GM18517 (cell line): ENCODE results near the gene MLST8.
A peak's percentile ranks its signal among the peaks of the same experiment; 100 is the strongest.

Experiments
- ATAC-seq: cut with Tn5 transposase; IDR thresholded peaks from one replicate; pipeline ENCODE4 v1.9.1; 2021; ENCODE audit warnings: mild to moderate bottlenecking, moderate library complexity; ENCODE audit not compliant: unreplicated experiment

Gene MLST8, protein sequence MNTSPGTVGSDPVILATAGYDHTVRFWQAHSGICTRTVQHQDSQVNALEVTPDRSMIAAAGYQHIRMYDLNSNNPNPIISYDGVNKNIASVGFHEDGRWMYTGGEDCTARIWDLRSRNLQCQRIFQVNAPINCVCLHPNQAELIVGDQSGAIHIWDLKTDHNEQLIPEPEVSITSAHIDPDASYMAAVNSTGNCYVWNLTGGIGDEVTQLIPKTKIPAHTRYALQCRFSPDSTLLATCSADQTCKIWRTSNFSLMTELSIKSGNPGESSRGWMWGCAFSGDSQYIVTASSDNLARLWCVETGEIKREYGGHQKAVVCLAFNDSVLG

DNA sequence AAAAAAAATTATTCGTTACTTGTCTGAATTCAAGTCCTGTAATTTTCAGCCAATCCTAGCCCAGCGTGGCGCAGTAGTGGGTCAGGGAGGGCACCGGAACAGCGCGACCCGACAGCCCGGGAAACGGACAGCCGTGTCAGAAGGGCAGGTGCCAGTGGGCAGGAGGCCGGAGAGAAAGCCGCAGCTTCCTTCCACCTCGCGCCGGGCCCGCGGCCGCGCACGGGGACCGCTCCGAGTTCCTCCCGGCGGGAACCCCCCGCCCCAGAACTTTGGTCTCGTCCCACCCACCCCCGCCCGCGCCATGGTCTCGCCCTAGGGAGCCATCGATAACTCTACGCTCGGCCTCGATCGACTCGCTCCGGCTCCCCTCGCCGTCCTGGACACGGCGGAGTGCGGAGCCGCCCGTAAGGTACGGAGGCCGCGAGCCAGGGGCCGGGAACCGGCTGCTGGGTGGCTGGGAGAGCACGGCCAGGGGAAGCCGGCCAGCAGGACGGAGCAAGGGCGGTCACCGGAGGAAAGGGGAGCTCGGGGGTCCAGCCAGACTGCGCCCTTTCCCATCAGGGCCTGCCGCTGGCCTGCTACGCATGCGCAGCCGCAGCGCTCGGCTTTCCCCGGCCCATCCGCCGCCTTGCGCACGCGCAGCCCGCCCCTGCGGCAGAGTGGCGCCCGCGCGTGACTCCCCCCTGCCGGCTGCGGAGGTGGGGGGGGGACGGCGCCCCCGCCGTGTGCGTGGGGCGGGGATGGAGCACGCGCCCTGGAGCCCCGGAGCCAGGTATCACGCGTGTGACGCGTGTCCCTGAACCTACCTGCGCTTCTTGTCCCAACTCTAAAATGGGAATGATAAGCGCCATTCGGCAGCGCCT, at the start of gene MLST8:
Gene MLST8, plus strand, starts transcription at position 351 of the 863 bp plus-strand sequence. CDS start 632 bp downstream, outside the sequence.
- peak; percentile 71 for ATAC-seq

DNA sequence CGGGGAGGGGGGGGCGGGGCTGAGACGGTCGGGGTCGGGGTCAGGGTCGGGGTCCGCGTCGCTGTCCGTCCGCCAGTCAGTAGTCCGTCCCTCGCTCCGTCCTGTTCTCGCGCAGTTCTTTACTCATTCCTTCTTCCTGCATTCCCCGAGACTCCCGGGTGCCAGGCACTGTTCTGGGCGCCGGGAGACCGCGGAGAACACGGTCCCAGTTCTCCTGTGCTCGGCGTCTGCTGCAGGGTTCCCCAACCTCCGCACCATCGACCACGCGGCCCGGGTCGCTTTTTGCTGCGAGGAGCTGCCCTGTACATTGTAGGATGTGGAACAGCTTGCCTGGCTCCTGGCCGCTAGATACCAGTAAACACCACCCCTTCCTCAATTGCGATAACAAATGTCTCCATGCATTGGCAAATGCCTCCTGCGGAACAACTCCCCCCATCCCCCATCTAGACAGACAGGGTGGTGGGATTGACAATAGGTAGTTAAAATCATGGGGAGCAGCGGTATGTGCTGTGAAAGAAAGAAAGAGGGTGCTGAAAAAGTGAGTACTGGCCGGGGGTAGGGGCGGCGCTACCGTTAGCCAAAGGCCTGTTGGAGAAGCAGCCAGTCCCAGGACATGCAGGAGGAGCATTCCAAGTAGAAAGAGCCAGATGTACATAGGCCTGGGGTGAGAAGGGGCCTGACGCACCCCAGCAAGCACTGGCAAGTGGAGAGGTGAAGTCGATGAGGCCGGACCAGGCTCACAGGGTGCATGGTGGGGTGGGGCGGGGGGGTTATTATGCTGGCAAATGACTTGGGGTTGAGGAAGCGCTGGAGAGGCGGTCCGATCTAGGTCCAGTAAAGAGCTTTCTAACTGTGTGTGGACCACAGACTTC, 49.0 kb upstream of the MLST8 start:
- ATAC-seq = no peak

DNA sequence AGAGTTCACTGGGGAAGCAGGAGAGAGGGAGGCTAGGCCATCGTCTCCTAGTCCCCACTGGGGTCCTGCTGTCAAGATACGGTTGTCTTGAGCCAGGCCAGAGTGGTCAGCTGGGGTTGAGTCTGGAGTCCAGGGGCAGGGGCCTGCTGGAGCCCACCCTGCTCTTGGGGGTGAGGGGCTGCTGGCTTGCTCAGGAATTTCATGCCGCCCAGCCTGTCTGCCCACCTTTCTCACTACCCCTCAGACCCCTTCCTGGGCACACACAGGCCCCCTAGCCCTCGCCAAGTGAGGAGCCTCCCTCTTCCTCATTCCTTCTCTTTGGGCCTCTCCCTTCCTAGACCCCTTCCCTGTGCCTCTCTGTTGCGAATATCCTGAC, 48.4 kb upstream of the MLST8 start:
- no peak for ATAC-seq

DNA sequence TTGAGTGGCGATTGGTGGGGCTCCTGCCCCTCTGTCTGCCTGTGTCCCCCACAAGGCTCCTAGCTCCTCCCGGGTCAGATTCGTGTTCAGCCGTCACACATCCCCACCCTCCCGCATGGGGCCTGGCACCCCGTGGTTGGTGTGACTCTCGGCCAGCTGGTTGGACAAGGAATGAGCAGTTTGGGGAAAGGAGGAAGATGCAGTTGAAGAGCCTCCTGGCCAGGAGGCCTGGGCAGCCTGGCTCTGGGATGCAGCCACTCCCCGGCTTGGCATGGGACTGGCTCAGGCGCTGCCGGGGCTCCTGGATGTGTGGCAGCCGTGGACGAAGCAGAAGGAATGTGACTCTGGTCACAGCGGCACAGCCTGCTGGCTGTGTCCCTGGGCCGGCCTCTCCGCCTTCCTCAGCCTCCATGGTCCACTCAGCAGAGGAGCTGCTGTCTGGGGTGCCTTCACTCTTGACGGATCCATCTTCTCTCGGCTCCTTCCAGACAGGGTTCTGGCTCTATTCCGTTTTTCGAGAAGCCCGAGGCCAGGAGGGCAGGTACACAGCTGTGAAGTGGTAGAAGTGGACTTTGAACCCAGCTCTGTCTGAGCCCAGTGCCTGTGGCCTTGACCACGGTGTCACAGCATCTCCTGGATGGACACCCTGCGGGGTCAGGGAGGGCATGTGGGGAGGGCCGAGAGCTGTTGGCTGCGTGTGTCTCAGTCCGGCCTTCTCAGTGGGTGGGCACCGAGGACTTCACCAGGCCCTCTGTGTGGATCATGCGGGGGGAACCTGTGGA, 47.6 kb upstream of the MLST8 start:
- ATAC-seq = no peak

DNA sequence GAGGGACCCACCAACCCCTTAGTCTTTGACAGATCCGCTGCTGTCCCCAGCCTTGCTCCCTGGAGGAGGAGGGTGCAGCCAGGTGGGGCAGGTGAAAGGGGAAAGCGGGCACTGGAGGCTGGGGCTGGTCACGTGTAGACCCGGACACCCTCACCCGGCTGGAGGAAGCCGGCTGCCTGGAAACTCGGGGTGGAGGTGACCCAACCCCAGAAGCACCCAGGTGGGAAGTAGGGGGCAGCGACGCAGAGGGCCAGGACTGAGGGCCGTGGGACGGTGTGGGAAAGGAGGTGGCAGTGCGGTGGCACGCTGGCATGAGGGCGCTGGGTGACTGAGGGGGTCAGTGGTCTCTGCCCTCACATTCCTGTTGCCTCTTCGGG, 47.0 kb upstream of the MLST8 start:
- no peak for ATAC-seq

DNA sequence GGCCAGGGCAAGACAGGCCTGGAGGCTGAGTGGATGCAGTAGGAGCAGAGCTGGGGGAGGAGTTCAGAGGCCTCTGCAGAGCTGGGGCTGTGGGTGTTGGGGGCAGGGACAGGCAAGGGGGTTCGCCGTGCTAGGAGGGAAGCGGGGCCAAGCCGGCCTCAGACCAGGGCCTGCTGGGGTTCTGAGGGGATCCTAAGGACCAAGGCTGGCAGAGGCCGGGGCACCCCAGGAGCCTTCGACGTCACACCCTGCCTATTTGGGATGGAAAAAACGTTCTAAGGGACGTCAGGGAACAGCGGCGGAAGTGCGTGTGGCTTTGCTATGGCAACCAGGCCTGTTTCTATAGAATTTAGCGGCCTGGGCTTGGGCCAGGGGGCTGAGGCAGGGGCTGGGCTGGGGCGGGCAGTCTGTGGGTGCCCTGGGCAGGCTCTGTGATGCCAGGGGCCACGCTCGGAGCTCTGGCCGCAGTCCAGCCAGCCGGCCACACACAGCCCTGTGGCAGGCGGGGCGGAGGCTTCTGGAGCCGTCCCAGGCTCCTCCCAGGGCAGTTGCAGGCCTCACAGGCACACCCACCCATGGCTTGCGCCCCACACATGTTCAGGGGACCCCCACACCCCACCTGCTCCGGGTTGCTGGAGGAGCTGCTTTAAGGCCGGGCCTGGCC, 45.9 kb upstream of the MLST8 start:
- no peak for ATAC-seq

DNA sequence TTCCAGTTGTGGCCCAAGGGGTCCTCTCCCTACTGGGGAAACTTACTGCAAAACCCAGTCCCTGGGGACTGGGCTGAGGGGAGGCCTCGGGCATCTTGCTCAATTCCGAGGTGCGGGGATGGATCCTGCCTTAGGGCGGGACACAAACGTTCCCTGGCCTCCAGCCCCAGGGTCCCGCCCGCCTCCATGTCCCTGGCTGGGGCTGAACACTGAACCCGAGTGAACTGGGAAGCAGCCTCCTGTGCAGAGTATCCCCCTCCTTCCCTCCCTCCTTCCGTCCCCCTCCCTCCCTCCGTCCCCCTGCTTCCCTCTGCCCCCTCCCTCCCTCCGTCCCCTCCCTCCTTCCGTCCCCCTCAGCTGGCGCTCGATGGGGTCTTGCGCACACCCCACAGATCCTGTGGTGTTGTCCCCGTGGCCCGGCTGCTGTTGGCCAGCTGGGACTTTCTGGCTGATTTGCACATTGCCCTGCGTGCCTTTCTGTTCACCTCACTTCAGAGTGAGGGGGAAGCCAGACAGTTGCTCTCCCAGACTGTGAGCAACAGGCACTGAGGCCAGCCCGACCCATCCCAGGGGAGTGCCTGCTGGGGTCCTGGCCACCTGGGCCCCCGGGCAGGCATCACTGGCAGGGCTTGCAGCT, 44.2 kb upstream of the MLST8 start:
- ATAC-seq = no peak

DNA sequence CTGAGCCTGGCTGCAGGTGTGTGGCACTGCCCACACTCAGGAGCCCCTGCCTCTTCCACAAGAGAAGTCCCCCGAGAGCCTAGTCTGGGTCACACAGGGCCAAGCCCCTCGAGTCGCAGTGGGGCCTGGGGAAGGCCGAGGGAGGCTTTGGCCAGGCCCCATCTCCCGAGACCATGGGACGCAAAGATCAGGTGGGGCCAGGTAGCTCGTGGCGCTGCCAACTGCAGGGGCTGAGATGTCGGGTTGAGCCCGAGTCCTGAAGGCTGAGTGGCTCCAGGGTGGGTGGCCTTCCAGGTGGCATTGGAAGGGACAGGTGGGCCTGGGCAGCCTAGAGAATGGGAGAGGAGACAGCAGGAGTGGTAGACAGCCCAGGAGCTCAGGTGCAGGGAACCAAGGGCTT, 43.3 kb upstream of the MLST8 start:
- ATAC-seq = no peak

DNA sequence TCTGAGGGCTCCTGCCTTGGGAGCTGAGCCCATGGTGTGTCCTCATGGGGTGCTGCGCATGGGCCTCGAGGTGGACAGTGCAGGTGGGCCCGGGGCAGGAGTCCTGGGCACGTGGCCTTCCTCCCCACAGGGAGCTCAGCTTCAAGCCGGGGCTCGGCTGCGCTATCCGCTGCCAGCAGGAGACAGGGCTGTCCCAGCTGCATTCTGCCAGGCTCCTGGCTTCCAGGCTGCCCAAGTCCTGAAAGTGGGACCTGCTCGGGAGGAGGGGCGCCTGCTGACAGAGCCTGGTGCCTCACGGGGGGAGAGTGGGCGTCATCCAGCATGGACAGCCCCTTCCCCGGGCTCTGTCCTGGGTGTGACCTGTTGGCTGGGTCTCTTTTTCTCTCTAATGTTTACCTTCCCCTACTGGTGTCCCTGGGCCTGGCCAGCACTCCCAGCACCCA, 42.6 kb upstream of the MLST8 start:
- no peak for ATAC-seq

DNA sequence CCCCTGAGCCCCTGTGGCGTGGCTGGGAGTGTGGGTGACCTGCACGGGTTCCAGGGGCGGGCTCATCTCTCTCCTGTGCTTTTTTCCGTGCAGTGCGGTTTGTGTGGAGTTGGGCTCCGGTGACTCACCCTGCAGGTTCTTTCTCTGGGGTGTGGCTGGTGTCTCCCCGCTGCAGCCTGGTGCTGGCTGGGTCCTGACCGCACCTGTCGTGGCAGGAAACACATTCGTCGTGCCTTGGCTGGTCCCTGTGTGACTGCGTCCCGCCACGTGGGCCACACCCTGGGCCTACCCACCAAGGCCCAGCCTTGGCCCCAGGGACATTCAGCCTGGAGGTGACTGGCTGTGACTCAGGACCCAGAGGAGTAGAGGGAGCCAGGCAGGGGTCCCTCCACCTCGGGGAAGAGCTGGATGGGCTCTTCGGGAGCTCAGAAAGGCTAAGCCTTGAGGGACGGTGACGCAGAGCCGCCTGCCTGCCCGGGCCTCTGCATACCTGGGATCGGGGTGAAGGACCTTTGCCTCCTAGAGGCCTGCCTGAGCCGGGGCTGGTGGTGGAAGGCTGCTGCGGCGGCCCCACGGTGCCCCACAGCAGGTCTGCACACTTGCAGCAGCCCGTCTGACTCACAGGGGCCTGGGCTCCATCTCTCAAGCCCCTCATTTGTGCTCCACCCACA, 41.9 kb upstream of the MLST8 start:
- no peak for ATAC-seq

DNA sequence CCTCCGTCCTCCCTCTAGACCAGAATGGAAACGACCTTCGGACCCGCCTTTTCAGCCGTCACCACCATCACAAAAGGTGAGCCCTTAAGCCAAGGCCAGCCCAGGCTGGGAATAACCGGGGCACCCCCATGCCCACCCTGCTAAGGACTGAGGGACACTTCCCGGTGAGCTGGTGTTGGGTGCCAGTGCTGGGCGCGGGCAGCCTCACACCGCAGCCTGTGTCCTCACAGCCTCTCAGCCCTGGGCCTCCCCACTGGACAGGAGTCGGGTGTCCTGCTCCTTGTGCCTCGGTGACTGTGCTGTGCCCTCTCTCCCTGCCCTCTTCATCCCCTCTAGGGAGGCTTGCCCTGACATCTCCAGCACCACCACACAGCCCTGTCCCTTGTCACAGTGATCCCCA, 39.4 kb upstream of the MLST8 start:
- ATAC-seq = no peak

DNA sequence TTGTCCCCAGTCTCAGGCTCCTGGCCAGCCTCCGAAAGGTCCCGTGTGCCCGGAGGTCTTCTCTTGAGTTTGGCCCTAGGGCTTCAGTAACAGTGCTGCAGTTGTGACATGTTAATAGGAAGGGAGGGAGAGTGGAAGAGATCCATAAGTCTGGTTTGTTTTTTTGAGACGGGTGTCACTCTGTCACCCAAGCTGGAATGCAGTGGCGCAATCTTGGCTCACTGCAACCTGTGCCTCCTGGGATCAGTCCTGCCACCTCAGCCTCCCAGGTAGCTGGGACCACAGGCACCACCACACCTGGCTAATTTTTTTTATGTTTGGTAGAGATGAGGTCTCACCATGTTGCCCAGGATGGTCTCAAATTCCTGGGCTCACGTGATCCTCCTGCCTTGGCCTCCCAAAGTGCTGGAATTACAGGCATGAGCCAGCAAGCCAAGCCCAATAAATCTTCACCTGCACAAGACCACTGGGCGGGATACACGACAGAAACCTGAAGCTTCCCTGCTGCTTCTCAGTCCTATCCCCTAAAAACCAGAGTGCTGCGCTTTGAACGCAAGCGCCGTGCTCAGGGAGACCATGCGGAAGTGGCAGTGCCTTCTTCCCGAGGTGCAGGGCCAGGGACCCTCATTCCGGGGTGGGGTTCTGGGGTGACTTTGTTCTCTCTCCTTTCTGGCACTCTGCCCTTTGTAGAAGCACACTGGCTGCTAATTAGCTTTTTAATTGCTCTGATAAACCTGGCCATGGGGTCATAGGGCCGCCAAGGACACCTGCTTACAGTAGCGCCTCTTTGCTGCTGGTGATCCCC, 38.8 kb upstream of the MLST8 start:
- ATAC-seq = no peak

DNA sequence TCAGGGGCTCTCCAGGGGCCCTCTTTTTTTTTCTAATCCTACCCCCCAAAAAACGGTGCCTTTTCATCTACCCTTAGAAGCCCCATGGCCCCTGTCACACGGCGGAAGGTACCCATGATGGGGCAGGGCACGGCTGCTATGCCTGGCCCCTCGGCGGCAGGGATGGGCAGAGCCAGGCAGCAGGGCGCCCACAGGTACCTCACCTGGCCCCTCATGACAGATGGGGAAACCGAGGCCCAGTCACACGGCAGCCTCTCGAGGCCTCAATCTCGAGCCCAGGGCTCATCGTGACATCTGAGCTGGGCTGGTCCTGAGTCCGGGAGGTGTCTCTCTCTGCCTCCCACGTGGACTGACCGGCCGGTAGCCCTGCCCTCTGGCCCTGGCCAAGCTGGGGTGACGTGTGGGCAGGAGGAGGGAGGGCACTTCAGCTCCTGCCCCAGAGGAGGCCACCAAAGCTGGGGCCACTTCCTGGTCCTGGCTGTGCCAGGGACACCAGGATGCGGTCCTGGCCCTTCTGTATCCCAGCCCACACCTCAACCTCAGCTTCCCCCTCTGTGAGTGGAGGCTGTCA, 38.1 kb upstream of the MLST8 start:
- ATAC-seq = no peak

DNA sequence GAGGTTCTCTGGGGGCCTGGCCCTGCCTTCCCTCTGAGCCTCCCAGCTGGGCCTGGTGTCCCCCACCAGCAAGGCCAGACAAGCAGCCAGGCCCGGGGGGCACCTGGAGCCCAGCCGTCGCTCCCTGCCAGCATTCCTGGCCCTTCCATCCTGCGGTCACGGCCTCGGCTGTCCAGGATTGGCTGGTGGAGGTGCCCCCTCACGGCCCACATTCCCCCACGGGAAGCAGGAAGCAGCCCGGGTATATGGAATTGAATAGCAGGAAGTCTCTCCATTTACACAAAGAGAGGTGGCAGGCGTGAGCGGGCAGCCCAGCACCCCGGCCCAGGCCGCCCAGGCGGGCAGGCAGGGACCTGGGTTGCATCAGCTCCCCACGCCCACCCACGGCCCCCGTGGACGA, 35.2 kb upstream of the MLST8 start:
- no peak for ATAC-seq

DNA sequence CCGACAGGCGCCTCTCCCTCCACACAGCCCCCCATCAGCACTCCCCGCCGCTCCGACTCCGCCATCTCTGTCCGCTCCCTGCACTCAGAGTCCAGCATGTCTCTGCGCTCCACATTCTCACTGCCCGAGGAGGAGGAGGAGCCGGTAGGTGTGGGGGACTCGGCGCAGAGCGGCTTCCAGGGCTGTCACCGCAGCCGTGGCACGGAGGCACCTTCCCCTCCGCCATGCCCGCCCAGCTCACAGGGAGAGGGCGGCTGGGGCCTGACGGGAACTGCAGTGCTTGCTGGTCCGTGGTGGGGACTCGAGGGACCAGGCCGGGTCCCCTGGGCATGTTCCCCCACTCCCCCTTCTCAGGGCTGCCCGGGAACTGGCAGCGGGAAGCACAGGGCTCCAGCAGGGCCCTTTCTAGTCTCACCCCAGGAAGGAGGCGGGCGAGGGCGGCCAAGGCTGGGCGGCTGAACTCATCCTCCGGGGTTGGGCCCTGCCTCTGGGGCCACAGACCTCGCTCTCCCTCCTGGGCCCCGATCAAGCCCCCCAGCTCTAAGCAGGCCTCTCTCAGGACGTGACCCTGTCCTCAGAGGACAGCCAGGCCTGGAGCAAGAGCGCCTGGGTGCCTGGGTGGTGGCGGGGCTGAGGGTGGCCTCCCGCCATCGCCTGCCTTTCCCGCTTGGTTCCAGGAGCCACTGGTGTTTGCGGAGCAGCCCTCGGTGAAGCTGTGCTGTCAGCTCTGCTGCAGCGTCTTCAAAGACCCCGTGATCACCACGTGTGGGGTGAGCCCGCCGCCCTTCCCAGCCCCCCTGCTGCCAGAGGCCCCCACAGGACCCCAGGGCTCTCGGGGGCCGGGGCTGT, 34.4 kb upstream of the MLST8 start:
- no peak for ATAC-seq

DNA sequence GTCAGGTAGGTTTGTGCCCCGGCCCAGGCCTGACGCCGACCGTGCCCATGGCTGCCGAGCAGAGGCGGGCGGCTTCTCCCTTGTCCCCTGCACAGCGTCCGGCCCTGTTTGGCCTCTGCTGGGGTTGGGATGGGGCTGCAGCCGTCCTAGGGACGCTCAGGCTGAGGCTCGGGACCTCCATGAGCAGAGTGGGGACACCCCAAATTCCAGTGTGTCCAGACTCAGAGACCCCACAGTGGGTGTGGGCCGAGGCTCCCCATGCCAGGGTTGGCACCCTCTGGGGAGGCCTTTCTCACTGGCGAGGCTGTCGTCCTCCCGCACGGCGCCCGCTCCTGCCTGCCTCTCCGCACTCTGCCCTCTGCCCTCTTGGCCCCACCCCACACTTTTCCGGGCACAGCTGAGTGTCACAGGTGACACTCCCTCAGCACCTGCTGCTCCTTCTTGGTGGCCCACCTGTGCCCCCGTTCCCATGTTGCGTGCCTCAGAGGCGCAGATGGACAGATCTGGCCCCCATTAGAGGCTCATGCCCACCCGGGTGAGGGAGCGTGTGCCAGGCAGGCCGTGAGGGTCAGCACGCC, 33.6 kb upstream of the MLST8 start:
- ATAC-seq = no peak
